Colonic mucosa (tissue), 4 donors: Measurements from ENCODE around the gene ANAPC15. TPM values are rescaled to one million over a fixed set of nuclear protein-coding genes. Genes with fewer than 3 reads are reported as not detected.

Experiments
- DNase-seq: peaks from one replicate; pipeline ENCODE4 v3.0.0-alpha.2; 2020
- H3K27ac ChIP-seq: fragments of 200-600 bp; one replicate; pipeline ENCODE4 v1.8.0; 2021
- H3K27me3 ChIP-seq: fragments of 200-600 bp; one replicate; pipeline ENCODE4 v1.8.0; 2021
- H3K36me3 ChIP-seq: fragments of 200-600 bp; one replicate; pipeline ENCODE4 v1.8.0; 2021
- H3K4me1 ChIP-seq: fragments of 200-600 bp; one replicate; pipeline ENCODE4 v1.8.0; 2021; ENCODE audit warnings: mild to moderate bottlenecking
- H3K4me3 ChIP-seq: fragments of 200-600 bp; one replicate; pipeline ENCODE4 v1.8.0; 2021
- H3K9ac ChIP-seq, 2 donors: one replicate each; pipeline ENCODE4 v1.7.0; 2013; ENCODE audit warnings: control low read depth in 2 of 2, low read depth in 2 of 2, low read length in 2 of 2
- H3K9me3 ChIP-seq: fragments of 200-600 bp; one replicate; pipeline ENCODE4 v1.8.0; 2021
- intact Hi-C: fragments of 100-400 bp; cut with DNase I; formaldehyde crosslinking; loops from one replicate; pipeline ENCODE4 v1.14.1; 2022
- microRNA-seq: library from miRNA; unstranded; fragments of <30 nt; microRNA quantifications from one replicate; pipeline ENCODE4, GENCODE V29; 2019
- total RNA-seq, 2 donors: library from RNA; stranded (reverse); fragmentation: NEBNext Ultra II Directional in 1 of 2; extraction: Animal tissue kit (Norgen Biotek cat#: 25700) in 1 of 2; gene quantifications; one replicate each; pipeline ENCODE4 v1.2.1, GENCODE V29; 2021
- TF ChIP-seq, protein P1 (sequence below): fragments of 200-600 bp; IDR thresholded peaks from one replicate; pipeline ENCODE4 v1.8.0; 2022; ENCODE audit warnings: antibody characterized with exemption, mild to moderate bottlenecking
- donor health status: healthy.
- donor health status: DM: no; HTN: no; CAD: no.
- donor health status: DM: no; HTN: no; CAD: no.

Gene ANAPC15
- total RNA-seq, 2 donors from 2014 or later, result 45.1 to 70.1 TPM

DNA sequence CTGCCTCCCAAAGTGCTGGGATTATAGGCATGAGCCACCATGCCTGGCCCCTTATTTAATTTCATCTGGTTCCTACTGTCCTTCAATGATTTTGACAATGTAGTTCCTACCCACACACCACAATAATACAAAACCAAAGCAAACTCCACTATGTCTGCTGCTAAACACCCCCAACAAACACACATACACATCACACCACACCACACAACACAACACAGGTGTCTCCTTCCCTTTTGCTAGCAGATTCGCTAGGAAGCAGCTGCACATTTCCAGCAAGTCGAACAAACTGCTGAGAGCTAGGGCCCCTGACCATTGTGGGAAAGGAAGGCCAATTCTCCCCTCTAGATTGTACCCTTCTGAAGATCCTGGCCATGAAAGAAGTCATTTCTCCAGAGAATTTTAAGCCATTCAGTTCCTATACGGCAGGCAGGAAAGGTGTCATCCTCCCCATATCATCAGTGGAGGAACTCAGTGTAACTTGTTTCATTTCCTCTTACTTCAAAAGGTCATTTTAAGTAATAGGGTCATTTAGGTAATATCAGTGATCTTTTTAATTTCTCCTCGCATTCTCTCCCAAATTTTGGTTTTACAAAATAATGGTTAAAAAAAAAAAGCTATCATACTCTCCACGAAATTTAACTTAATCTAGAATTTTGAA is 50.6 kb downstream of the ANAPC15 start:
- H3K4me1 ChIP-seq, result no peaks in the 10 kb centered on the region
- H3K27ac ChIP-seq, result no peak overlapping the region
- intact Hi-C loops, result no loop called here
- TF ChIP-seq, protein P1, sequence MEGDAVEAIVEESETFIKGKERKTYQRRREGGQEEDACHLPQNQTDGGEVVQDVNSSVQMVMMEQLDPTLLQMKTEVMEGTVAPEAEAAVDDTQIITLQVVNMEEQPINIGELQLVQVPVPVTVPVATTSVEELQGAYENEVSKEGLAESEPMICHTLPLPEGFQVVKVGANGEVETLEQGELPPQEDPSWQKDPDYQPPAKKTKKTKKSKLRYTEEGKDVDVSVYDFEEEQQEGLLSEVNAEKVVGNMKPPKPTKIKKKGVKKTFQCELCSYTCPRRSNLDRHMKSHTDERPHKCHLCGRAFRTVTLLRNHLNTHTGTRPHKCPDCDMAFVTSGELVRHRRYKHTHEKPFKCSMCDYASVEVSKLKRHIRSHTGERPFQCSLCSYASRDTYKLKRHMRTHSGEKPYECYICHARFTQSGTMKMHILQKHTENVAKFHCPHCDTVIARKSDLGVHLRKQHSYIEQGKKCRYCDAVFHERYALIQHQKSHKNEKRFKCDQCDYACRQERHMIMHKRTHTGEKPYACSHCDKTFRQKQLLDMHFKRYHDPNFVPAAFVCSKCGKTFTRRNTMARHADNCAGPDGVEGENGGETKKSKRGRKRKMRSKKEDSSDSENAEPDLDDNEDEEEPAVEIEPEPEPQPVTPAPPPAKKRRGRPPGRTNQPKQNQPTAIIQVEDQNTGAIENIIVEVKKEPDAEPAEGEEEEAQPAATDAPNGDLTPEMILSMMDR, result no peak
- DNase-seq, result no peak
- H3K9ac ChIP-seq, result no peak overlapping the region
- no peak overlapping the region for H3K4me3 ChIP-seq
- H3K27me3 ChIP-seq, result no peaks in the 10 kb centered on the region
- no peaks in the 10 kb centered on the region for H3K36me3 ChIP-seq
- H3K9me3 ChIP-seq, result no peaks in the 10 kb centered on the region

Small RNA genes lying within 50 kb of the gene (microRNA-seq; reads per million reads assigned to microRNA genes)
- gene MIR3165, result not detected

Other genes with a start within 250 kb of the ANAPC15 start
- gene DEFB131B, start 234.2 kb downstream of the ANAPC15 start, total RNA-seq, result not detected
- gene XNDC1N, start 184.1 kb downstream of the ANAPC15 start, total RNA-seq, result 10 to 100 TPM in 1 of 2 donors, 1 to 10 TPM in 1; 7.9 to 13.3 TPM
- gene RNF121, start 183.6 kb downstream of the ANAPC15 start, total RNA-seq, result 10 to 100 TPM; 28.6 to 43.0 TPM
- 1 to 10 TPM; 5.6 to 9.0 TPM for gene IL18BP, start 113.8 kb downstream of the ANAPC15 start, total RNA-seq
- gene NUMA1, start 32.2 kb downstream of the ANAPC15 start, total RNA-seq, result 100 to 1,000 TPM; 154 to 158 TPM
- 10 to 100 TPM in 1 of 2 donors, 1 to 10 TPM in 1; 6.2 to 10.9 TPM for gene LRRC51, start 31.8 kb downstream of the ANAPC15 start, total RNA-seq
- gene LAMTOR1, start 9.4 kb downstream of the ANAPC15 start, total RNA-seq, result 10 to 100 TPM; 84.9 to 93.4 TPM
- not detected for gene TOMT, start 6.8 kb downstream of the ANAPC15 start, total RNA-seq
- not detected for gene FOLR3, start 23.0 kb upstream of the ANAPC15 start, total RNA-seq
- under 1 TPM in 1 of 2 donors, not detected in 1; 0.59 TPM for gene FOLR1, start 79.4 kb upstream of the ANAPC15 start, total RNA-seq
- gene FOLR2, start 104.1 kb upstream of the ANAPC15 start, total RNA-seq, result 10 to 100 TPM in 1 of 2 donors, 1 to 10 TPM in 1; 4.5 to 15.4 TPM
- gene INPPL1, start 112.1 kb upstream of the ANAPC15 start, total RNA-seq, result 100 to 1,000 TPM; 120 to 166 TPM
- under 1 TPM; 0.27 to 0.37 TPM for gene PHOX2A, start 131.5 kb upstream of the ANAPC15 start, total RNA-seq